GM12892 (cell line): ENCODE results near the gene CDK5RAP2.
"Not testable (repeated sequence)": the region's sequence is repeated elsewhere in the genome, so short reads cannot be mapped to it uniquely, and the experiment has no call there.

Experiments
- DNase-seq: peaks from one replicate; pipeline ENCODE4 v3.0.0; 2011; ENCODE audit not compliant: insufficient read length
- FAIRE-seq: peaks from 2 replicates; lab custom pipeline; 2011; peaks lifted over from hg19 to GRCh38; lab: Jason Lieb, UNC
- POLR2A ChIP-seq: IDR thresholded peaks from 2 replicates; pipeline ENCODE4 v1.6.1; 2011; ENCODE audit warnings: low read depth, low read length, control low read depth
- POLR2AphosphoS5 ChIP-seq: IDR thresholded peaks from 2 replicates; pipeline ENCODE4 v1.6.1; 2011; ENCODE audit warnings: low read depth, low read length, control low read depth
- TAF1 ChIP-seq: IDR thresholded peaks from 2 replicates; pipeline ENCODE4 v1.6.1; 2011; ENCODE audit warnings: low read depth, mild to moderate bottlenecking, control low read depth, low read length, borderline replicate concordance

CDK5RAP2 gene

GRCh38 chr9:120522558-120522957, 57.4 kb downstream of the CDK5RAP2 start:
- FAIRE-seq (no peak), DNase-seq (no peak)
- TF ChIP-seq POLR2A (no peak), TAF1 (no peak), POLR2AphosphoS5 (no peak)

DNA sequence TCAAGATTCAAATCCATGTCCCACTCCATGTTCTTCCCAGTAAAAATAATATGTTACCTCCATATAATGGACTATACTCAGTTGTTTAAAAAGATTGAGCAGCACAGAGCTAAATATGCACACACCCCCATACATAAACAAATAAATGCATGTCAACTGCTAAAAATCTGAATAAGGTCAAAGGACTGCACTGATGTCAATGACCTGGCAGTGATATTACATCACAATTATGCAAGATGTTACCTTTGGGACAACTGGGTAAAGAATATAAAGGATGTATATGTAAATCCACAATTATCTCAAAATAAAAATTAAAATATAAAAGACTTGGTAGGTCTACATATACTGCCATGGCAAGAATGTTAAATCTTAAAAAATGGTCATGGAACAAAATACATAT, 57.9 kb downstream of the CDK5RAP2 start:
- TF ChIP-seq POLR2AphosphoS5 = no peak
- DNase-seq (no peak), FAIRE-seq (no peak)

GRCh38 chr9:120521101-120521500, 58.9 kb downstream of the CDK5RAP2 start:
- FAIRE-seq = no peak
- DNase-seq = no peak
- TF ChIP-seq TAF1 = no peak
- TF ChIP-seq POLR2A = no peak
- no peak for TF ChIP-seq POLR2AphosphoS5

DNA sequence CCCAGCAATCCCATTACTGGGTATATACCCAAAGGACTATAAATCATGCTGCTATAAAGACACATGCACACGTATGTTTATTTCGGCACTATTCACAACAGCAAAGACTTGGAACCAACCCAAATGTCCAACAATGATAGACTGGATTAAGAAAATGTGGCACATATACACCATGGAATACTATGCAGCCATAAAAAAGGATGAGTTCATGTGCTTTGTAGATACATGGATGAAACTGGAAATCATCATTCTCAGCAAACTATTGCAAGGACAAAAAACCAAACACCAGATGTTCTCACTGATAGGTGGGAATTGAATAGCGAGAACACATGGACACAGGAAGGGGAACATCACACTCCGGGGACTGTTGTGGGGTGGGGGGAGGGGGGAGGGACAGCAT, 64.0 kb downstream of the CDK5RAP2 start:
- not testable (repeated sequence) for DNase-seq, FAIRE-seq

GRCh38 chr9:120515481-120515880, 64.5 kb downstream of the CDK5RAP2 start:
- FAIRE-seq, DNase-seq: not testable (repeated sequence)

- DNase-seq = no peak
- no peak for FAIRE-seq
- TF ChIP-seq POLR2A (no peak), POLR2AphosphoS5 (no peak), TAF1 (no peak)
Measured at GRCh38 chr9:120514405-120514804, 65.6 kb downstream of the CDK5RAP2 start.

DNA sequence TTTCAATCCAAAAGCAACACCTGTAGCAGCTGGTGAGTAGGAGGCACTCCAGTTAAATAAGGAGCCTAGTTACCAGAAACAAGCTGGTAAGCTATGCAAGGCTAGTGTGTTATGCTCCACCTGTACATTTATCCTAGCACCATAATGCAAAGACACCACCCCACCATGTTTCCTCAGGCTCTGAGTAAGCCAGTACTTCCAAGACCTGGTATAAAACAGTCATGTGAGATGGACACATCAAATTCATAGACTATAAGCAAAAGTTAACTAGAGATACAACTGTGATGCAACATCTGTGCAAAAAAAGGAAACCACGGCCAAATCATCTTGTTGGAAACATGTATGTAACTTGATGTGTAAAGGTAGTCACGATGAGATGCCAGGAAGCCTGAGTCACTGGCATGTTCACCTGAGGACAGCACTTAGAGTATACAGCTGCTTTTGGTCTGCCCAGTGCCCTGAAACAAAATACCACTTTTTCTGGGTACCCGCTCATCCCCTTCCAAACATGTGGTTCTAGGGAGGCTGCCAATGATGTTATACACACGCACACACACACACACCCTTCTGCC, 66.1 kb downstream of the CDK5RAP2 start:
- no peak for TF ChIP-seq POLR2AphosphoS5
- TF ChIP-seq TAF1 = no peak
- no peak for TF ChIP-seq POLR2A
- FAIRE-seq = no peak
- no peak for DNase-seq

DNA sequence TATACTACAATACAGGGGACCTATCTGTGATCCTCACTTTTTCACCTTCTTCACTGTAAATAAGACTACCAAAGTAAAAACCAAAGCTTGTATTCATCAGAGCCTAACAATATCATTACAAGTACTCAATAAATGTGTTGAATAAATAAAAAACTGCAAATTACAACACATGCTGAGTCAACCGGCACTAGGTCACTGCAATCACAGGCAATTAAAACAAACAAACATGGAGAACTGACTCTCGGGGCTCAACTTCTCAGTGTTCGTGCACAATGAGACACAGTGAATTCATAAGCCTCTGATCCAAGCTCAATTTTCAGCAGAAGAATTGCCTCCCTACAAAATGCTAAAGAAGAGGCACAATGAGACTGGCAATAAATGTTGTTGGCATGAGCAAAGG, 69.2 kb downstream of the CDK5RAP2 start:
- DNase-seq (no peak), FAIRE-seq (no peak)
- TF ChIP-seq POLR2A (no peak), TAF1 (no peak), POLR2AphosphoS5 (no peak)

DNA sequence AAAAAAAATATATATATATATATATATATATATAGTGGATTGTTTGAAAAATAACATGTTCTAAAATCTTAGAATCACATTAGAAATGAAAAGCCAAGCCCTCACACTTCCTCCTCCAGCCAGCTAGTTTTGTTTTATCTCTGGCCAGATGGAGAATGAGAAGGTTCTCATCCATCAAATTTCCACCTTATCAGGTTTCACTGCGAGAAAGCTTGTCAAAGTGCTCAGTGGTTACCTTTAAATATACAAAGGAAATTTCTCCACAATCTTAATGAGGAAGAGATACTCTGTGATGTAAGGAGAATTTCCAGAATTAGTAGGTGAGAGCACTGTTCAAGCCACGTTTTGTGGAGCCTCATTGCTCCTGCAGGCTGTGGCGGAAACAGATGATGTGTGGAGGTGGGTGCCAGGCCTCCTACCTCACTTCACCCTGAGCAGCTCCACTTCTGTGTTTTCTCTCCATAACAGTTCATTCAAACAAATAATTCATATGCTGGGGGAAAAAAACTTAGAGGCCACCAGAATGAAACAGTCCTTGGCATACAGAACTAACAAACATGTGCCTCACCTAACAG, 71.9 kb downstream of the CDK5RAP2 start:
- DNase-seq (no peak), FAIRE-seq (no peak)
- TF ChIP-seq TAF1 (no peak), POLR2AphosphoS5 (no peak), POLR2A (no peak)

GRCh38 chr9:120505186-120505585, 74.8 kb downstream of the CDK5RAP2 start:
- no peak for TF ChIP-seq TAF1
- TF ChIP-seq POLR2A = no peak
- TF ChIP-seq POLR2AphosphoS5 = no peak
- no peak for DNase-seq
- no peak for FAIRE-seq

- no peak for FAIRE-seq
- no peak for DNase-seq
- TF ChIP-seq POLR2AphosphoS5 = no peak
- no peak for TF ChIP-seq TAF1
- no peak for TF ChIP-seq POLR2A
Measured at GRCh38 chr9:120500733-120501132, 79.2 kb downstream of the CDK5RAP2 start.

DNA sequence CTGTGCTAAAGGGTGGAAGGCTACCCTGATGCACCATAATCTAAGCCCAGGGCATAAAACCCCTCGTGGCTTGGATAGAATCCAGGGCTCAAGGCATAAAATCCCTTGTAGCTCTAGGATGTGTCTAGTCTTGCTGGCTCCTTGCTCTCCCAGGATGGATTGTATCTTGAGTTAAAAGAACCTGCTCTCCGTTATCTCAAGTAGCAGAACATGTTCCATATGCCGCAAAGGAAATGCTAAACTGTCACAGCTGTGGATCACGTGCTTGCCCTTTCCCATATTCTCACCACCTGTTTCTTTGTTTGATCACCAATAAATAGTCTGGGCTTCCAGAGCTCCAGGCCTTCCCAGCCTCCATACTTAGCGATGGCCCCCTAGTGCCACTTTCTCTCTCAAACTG, 82.1 kb downstream of the CDK5RAP2 start:
- not testable (repeated sequence) for DNase-seq, FAIRE-seq

DNA sequence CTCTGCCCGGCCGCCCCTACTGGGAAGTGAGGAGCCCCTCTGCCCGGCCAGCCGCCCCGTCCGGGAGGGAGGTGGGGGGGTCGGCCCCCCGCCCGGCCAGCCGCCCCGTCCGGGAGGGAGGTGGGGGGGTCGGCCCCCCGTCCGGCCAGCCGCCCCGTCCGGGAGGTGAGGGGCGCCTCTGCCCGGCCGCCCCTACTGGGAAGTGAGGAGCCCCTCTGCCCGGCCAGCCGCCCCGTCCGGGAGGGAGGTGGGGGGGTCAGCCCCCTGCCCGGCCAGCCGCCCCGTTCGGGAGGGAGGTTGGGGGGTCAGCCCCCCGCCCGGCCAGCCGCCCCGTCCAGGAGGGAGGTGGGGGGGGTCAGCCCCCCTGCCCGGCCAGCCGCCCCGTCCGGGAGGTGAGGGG, 83.5 kb downstream of the CDK5RAP2 start:
- DNase-seq, FAIRE-seq: not testable (repeated sequence)

DNA sequence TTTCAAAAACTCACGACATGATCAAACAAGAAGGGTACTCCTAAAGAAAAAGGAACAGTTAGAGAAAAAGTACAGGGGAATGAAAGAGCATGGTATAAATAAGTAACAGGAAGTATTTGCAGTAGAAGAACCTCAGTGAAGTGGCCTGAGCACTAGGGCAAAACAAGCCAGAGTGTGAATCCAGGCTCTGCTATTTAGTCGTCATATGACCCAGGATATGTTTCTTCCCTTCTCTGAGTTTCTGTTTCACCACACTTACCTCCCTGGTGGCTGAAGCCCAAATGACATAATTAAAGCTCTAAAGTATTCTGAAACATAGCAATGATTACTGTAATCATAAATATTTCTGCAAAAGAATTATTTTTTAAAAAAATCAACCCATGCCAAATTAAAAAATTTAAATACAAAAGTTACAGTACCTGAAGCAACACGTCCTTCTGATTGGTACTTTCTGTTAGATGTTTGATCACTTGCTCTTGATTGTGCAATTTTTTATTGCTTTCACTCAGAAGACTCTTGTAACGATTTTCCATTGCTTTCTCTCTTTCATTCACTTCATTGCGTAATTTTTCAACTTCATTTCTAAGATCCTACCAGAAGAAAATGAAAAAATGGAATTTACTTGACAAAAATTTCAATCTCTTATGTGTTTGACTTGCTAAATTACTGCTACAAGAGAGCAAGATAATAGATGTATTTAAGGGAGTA, 88.9 kb downstream of the CDK5RAP2 start:
- TF ChIP-seq POLR2A (no peak), POLR2AphosphoS5 (no peak), TAF1 (no peak)
- FAIRE-seq (no peak), DNase-seq (no peak)
